Measurements from ENCODE around the gene PTPRD. TPM values are rescaled to one million over a fixed set of nuclear protein-coding genes. Genes with fewer than 3 reads are reported as not detected.

Gene PTPRD
- total RNA-seq, 1 experiment from 2014 or later: 32.5 TPM

GRCh38 chr9:9783211-9783610, 829.6 kb downstream of the PTPRD start:
- H2BK20ac ChIP-seq (ENCODE audit: low read depth, low read length, poor library complexity, severe bottlenecking): no peak overlapping the region
- H3K9me3 ChIP-seq (ENCODE audit: control insufficient read depth, low read depth, low read length): no peaks in the 10 kb centered on the region
- no peak overlapping the region for H3K18ac ChIP-seq (ENCODE audit: insufficient read length, low read depth, low read length)
- no peak overlapping the region for H4K8ac ChIP-seq (replicated peaks; ENCODE audit: insufficient read length, low read depth, low read length)
- Mint-ChIP-seq H3K36me3 (ENCODE audit: insufficient read depth in 1 of 3, low read depth in 3 of 3) (no peaks in the 10 kb centered on the region), H3K4me3 (no peak overlapping the region), H3K9me3 (no peaks in the 10 kb centered on the region), H3K4me1 (no peaks in the 10 kb centered on the region), H3K27me3 (ENCODE audit: low read depth) (no peaks in the 10 kb centered on the region), H3K27ac (no peak overlapping the region)
- no peak for TF ChIP-seq CTCF (conservative IDR thresholded peaks at IDR 0.05)
- H3K23me2 ChIP-seq (ENCODE audit: insufficient read length, low read depth, low read length, poor library complexity, severe bottlenecking): no peaks in the 10 kb centered on the region
- H4K5ac ChIP-seq (ENCODE audit: insufficient read length, low read depth, low read length): no peak overlapping the region
- H2AK5ac ChIP-seq (ENCODE audit: insufficient read length, low read length): no peak overlapping the region
- no peak overlapping the region for H2BK12ac ChIP-seq (ENCODE audit: insufficient read length, low read depth, low read length)
- H3K4me2 ChIP-seq (ENCODE audit: insufficient read depth, insufficient read length, low read length): no peak overlapping the region
- H3T11ph ChIP-seq (ENCODE audit: low read length): no peak overlapping the region
- no peak overlapping the region for H4K91ac ChIP-seq (ENCODE audit: insufficient read length, low read depth, low read length)
- no CpG with 5 or more reads among the region's 2 CpGs for WGBS (ENCODE audit: extremely low coverage, insufficient read length, low lambda C conversion rate)
- no peak overlapping the region for H3K23ac ChIP-seq (ENCODE audit: insufficient read length, low read depth, low read length)
- no peaks in the 10 kb centered on the region for H3K79me2 ChIP-seq (ENCODE audit: insufficient read depth, low read length)
- H2AFZ ChIP-seq (ENCODE audit: low read length): no peak overlapping the region
- no peak overlapping the region for H3K9ac ChIP-seq (ENCODE audit: extremely low read depth, insufficient read length, low read length)
- DNase-seq: no peak
- H3K4ac ChIP-seq (ENCODE audit: low read depth, low read length): no peak overlapping the region
- no peaks in the 10 kb centered on the region for H3K27me3 ChIP-seq (ENCODE audit: insufficient read depth, low read length)
- H3K14ac ChIP-seq (ENCODE audit: insufficient read depth, low read length): no peak overlapping the region
- H2BK5ac ChIP-seq (ENCODE audit: insufficient read length, low read length): no peak overlapping the region
- H2BK120ac ChIP-seq (ENCODE audit: low read depth, low read length, poor library complexity, severe bottlenecking): no peak overlapping the region
- H3K4me1 ChIP-seq (ENCODE audit: insufficient read depth, low read length): no peaks in the 10 kb centered on the region
- no peaks in the 10 kb centered on the region for H3K79me1 ChIP-seq (ENCODE audit: insufficient read depth, low read depth, low read length, poor library complexity, severe bottlenecking)
- no peak overlapping the region for H3K27ac ChIP-seq (ENCODE audit: insufficient read length, low read depth, low read length)
- no peak overlapping the region for H3K56ac ChIP-seq (ENCODE audit: insufficient read length, low read depth, low read length)
- no peaks in the 10 kb centered on the region for H4K20me1 ChIP-seq (ENCODE audit: control insufficient read depth, insufficient read depth, insufficient read length)
- H2BK15ac ChIP-seq (ENCODE audit: low read depth, low read length): no peak overlapping the region

All from H9 (cell line).